MCF 10A (cell line): Measurements from ENCODE around the gene SLC15A1. TPM values are rescaled to one million over a fixed set of nuclear protein-coding genes. Genes with fewer than 3 reads are reported as not detected.
A peak's percentile ranks its signal among the peaks of the same experiment; 100 is the strongest.

Experiments
- BruUV-seq: library from RNA; stranded (reverse); fragments of 400-500 nt; replicated peaks from 2 replicates; lab custom pipeline; 2021; lab: Mats Ljungman, UMichigan
- CTCF ChIA-PET: fragments of 300-600 bp; sonication (Branson Sonifier 250); formaldehyde crosslinking; extraction: SDS; loops from one replicate; lab custom pipeline; 2021; ENCODE audit warnings: antibody characterized with exemption, inconsistent platforms; lab: Yijun Ruan, JAX
- POLR2A ChIA-PET: fragments of 300-600, 350-650 bp; sonication (Branson Sonifier 250); formaldehyde crosslinking; extraction: SDS; loops from one replicate; lab custom pipeline; 2020; ENCODE audit warnings: antibody characterized with exemption, inconsistent platforms; lab: Yijun Ruan, JAX
- DNase-seq: peaks from one replicate; pipeline ENCODE4 v3.0.0-alpha.2; 2018; ENCODE audit not compliant: unreplicated experiment
- H3K27ac Mint-ChIP-seq: one replicate; pipeline ENCODE4 v1.8.0; 2022; ENCODE audit warnings: mild to moderate bottlenecking, low read depth, mixed read lengths; ENCODE audit not compliant: unreplicated experiment
- H3K27me3 Mint-ChIP-seq: one replicate; pipeline ENCODE4 v1.8.0; 2022; ENCODE audit warnings: mixed read lengths; ENCODE audit not compliant: insufficient read depth, unreplicated experiment
- H3K36me3 Mint-ChIP-seq: one replicate; pipeline ENCODE4 v1.8.0; 2022; ENCODE audit warnings: mild to moderate bottlenecking, moderate library complexity, mixed read lengths; ENCODE audit not compliant: insufficient read depth, unreplicated experiment
- H3K4me1 Mint-ChIP-seq: one replicate; pipeline ENCODE4 v1.8.0; 2022; ENCODE audit warnings: mixed read lengths; ENCODE audit not compliant: insufficient read depth, unreplicated experiment
- H3K4me3 Mint-ChIP-seq: one replicate; pipeline ENCODE4 v1.8.0; 2022; ENCODE audit warnings: mild to moderate bottlenecking, moderate library complexity, mixed read lengths; ENCODE audit not compliant: unreplicated experiment
- H3K9me3 Mint-ChIP-seq: one replicate; pipeline ENCODE4 v1.8.0; 2022; ENCODE audit warnings: mixed read lengths; ENCODE audit not compliant: unreplicated experiment
- CTCF ChIP-seq: fragments of 200-600 bp; IDR thresholded peaks from one replicate; pipeline ENCODE4 v1.8.0; 2022; ENCODE audit warnings: antibody characterized with exemption, mild to moderate bottlenecking; ENCODE audit not compliant: unreplicated experiment
- intact Hi-C: fragments of 100-400 bp; cut with micrococcal nuclease; formaldehyde crosslinking; loops from 2 replicates; pipeline ENCODE4 v1.14.1; 2022
- total RNA-seq: library from RNA; stranded (reverse); gene quantifications from 2 replicates; pipeline ENCODE4 v1.2.3, GENCODE V29; 2022

Gene SLC15A1
- total RNA-seq, 1 experiment from 2014 or later, result not detected

- H3K4me1 Mint-ChIP-seq, result peaks cover 5% of the 10 kb centered on the region
- no peaks in the 10 kb centered on the region for H3K9me3 Mint-ChIP-seq
- POLR2A ChIA-PET, result no interaction called here
- intact Hi-C loops, result no loop called here
- DNase-seq, result no peak
- BruUV-seq, result no TSS peak
- peaks cover 13% of the 10 kb centered on the region for H3K27me3 Mint-ChIP-seq
- no peak overlapping the region for H3K4me3 Mint-ChIP-seq
- CTCF ChIA-PET, result no interaction called here
- H3K36me3 Mint-ChIP-seq, result no peaks in the 10 kb centered on the region
- no peak overlapping the region for H3K27ac Mint-ChIP-seq
- no peak for TF ChIP-seq CTCF
Measured at GRCh38 chr13:98786023-98786422, 33.6 kb upstream of the SLC15A1 start.

- DNase-seq, result no peak
- Mint-ChIP-seq H3K9me3 (no peaks in the 10 kb centered on the region), H3K27me3 (peaks cover 13% of the 10 kb centered on the region), H3K27ac (no peak overlapping the region), H3K4me1 (peaks cover 5% of the 10 kb centered on the region), H3K36me3 (no peaks in the 10 kb centered on the region), H3K4me3 (no peak overlapping the region)
- intact Hi-C loops, result no loop called here
- ChIA-PET POLR2A (no interaction called here), CTCF (no interaction called here)
- no peak for TF ChIP-seq CTCF
- BruUV-seq, result no TSS peak
Measured at GRCh38 chr13:98785405-98785804, 32.9 kb upstream of the SLC15A1 start.

- POLR2A ChIA-PET, result no interaction called here
- no peaks in the 10 kb centered on the region for H3K9me3 Mint-ChIP-seq
- peaks cover 13% of the 10 kb centered on the region for H3K27me3 Mint-ChIP-seq
- intact Hi-C loops, result no loop called here
- no TSS peak for BruUV-seq
- H3K36me3 Mint-ChIP-seq, result no peaks in the 10 kb centered on the region
- peak; percentile 45 for DNase-seq
- CTCF ChIA-PET, result no interaction called here
- no peak for TF ChIP-seq CTCF
- H3K4me1 Mint-ChIP-seq, result peaks cover 5% of the 10 kb centered on the region
- H3K27ac Mint-ChIP-seq, result no peak overlapping the region
- no peak overlapping the region for H3K4me3 Mint-ChIP-seq
Measured at GRCh38 chr13:98784666-98785065, 32.2 kb upstream of the SLC15A1 start.

GRCh38 chr13:98783856-98784478, 31.5 kb upstream of the SLC15A1 start:
- no peak for DNase-seq
- Mint-ChIP-seq H3K27ac (no peak overlapping the region), H3K9me3 (no peaks in the 10 kb centered on the region), H3K4me3 (no peak overlapping the region), H3K36me3 (no peaks in the 10 kb centered on the region), H3K27me3 (peaks cover 13% of the 10 kb centered on the region), H3K4me1 (peaks cover 3% of the 10 kb centered on the region)
- intact Hi-C loops, result no loop called here
- ChIA-PET CTCF (no interaction called here), POLR2A (no interaction called here)
- TF ChIP-seq CTCF, result no peak
- no TSS peak for BruUV-seq
